Measurements from ENCODE around the gene PLXDC2.
"Not testable (repeated sequence)": the region's sequence is repeated elsewhere in the genome, so short reads cannot be mapped to it uniquely, and the experiment has no call there.

Gene PLXDC2

GRCh38 chr10:20191392-20191791 lies 375.2 kb downstream of the PLXDC2 start:
- DNase-seq (ENCODE audit: low read depth in 2 of 2) = not testable (repeated sequence)

DNA sequence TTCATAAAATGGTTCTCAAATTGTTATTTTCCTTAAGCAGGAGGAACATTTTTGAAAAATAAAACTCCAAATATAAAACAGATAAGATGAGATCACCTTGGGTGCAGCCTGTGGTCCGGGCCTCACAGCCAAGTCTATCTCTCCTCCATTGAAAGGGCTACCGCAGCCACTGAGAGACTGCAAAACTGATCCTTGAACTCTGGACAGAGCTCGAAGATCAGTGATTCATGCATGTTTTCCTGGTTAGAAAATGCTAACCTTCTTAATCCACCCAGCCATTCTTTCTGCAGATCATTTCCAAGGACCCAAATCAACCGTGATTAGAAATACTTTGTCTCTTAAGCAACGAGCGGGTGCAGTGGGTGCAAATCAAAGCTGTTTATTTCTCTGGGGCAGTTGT lies 378.8 kb downstream of the PLXDC2 start:
- DNase-seq (ENCODE audit: low read depth in 2 of 2) = no peak

GRCh38 chr10:20200758-20201157 lies 384.5 kb downstream of the PLXDC2 start:
- DNase-seq (ENCODE audit: low read depth in 2 of 2) = no peak

GRCh38 chr10:20202337-20202736 lies 386.1 kb downstream of the PLXDC2 start:
- no peak for DNase-seq (ENCODE audit: low read depth in 2 of 2)

DNA sequence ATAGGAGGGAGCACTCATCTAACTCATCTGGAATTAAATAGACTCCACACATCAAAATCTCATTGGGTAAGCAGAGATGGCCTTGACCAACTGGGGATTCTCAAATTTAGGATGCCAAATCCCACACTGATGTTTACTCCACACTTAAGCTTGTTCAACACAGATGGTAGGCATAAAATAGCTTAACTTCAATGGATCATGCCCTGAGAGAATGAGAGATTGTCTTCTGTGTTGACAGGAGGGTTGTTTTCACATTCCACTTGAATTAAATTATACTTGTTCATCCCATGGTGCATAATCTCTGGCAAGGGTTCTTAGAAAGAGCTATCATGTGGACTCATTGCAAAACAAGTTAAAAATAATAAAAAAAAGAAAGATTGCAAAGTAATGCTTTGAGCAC lies 391.4 kb downstream of the PLXDC2 start:
- DNase-seq (ENCODE audit: low read depth in 2 of 2) = no peak

GRCh38 chr10:20209098-20209497 lies 392.9 kb downstream of the PLXDC2 start:
- not testable (repeated sequence) for DNase-seq (ENCODE audit: low read depth in 2 of 2)

DNA sequence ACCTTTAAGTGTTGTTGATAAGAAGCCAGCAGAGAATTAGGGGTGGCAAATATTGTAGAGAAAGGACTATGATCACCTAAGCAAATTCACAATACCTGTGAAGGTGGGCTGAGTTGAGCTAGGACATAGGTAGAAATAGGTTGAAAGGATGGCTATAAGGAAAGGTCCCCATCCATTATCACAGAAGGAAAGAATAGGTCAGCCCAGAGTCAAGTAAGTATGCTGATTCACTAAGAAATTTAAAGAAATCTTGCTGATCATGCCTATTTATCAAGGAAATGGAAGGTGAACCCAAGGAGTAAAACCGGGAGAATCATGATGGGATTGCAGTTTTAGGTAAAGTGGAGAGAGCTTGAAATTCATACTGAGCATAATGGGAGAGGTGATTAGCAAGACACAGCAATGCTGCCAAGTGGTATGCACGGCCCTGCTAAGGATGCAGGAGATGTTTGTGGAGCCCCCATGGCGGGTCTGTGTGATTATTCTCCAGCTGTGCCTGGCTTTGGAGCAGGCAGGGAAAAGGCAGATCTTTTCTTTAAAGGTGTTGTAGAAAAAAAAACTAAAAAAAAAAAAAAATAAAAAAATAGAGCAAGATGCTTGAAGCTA lies 399.4 kb downstream of the PLXDC2 start:
- no peak for DNase-seq (ENCODE audit: low read depth in 2 of 2)

DNA sequence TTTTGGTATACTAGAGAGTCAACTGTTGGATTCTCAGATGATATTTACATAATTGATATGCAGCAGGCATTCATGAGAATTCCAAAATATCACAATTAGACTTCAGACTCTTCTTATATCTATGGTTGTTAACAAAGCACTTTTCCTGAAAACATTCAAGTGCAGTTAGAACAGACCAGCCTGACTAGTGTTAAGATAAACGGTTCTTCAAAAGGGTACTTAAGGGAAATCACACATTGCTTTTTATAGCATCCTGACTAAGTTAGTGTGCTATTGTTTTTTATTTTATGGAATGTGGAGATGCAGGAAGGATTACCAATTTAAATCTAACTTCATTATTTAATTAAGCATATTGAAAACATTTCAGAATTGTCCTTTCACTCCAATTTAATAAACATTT lies 405.1 kb downstream of the PLXDC2 start:
- no peak for DNase-seq (ENCODE audit: low read depth in 2 of 2)

GRCh38 chr10:20228729-20229128 lies 412.5 kb downstream of the PLXDC2 start:
- DNase-seq (ENCODE audit: low read depth in 2 of 2) = no peak

DNA sequence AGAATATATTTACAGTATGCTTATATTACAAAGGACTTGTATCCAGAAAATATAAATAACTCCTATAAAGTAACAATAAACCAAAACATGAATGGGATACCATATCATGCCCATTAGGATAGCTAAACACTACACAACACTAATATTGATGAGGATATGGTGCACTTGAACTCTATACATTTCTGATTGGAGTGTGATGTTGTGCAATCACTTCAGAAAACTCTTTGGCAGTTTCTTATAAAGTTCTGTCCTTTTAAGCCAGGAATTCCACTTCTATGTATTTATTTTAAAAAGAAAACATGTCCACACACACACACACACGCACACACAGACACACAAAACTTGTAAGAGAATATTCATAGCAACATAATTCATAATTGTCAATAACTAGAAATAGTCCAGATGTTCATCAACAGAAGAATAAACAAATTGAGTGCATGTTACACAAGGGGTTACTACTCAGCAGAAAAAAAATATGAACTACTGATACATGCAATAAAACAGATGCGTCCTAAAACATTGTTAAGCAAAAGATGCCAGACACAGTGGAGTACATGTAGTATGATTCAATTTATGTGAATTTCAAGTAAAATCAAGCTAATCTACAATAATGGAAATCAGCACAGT lies 416.0 kb downstream of the PLXDC2 start:
- no peak for DNase-seq (ENCODE audit: low read depth in 2 of 2)

- no peak for DNase-seq (ENCODE audit: low read depth in 2 of 2)
Observed at GRCh38 chr10:20233423-20233822, 417.2 kb downstream of the PLXDC2 start.

- no peak for DNase-seq (ENCODE audit: low read depth in 2 of 2)
Observed at GRCh38 chr10:20234579-20234978, 418.3 kb downstream of the PLXDC2 start.

DNA sequence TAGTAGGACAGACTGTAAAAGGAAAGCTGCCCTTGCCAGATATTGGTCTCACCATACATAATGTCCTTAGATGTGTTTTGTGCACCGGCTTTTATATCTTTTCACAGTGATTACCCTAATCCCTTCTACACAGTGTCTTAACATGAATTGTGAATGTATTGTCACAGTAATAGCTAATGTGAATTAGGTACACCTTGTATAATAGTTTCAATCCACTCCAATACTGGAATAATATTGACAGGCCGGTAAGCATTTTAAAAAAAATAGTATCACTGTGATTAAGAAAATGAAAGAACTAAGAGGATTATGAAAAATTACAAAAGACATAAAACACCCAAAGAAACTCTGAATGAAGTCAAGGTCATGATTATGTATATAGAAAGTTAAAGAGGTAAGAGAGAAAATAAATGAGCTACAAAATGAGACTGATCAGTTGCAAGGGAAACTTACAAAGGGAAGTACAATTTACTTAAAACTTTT lies 420.9 kb downstream of the PLXDC2 start:
- DNase-seq (ENCODE audit: low read depth in 2 of 2) = no peak

DNA sequence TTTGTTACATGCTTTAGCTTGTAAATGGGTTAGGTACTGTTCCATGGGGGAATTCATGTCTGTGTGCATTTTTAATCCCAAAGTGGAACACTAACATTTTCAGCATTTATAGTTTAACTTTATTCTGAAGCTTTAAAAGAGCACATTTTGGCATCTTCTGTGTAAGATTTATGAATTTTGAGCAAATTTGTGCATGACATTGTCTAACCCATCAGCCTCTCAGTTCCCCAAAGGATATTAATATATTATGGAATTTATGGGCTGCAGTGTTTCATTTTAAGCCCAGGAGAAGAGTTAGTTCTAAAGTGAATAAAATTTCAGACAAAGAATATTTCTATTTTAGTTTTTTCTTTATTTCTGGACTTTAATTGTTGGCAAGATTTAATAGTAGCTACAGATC lies 421.4 kb downstream of the PLXDC2 start:
- DNase-seq (ENCODE audit: low read depth in 2 of 2) = no peak

DNA sequence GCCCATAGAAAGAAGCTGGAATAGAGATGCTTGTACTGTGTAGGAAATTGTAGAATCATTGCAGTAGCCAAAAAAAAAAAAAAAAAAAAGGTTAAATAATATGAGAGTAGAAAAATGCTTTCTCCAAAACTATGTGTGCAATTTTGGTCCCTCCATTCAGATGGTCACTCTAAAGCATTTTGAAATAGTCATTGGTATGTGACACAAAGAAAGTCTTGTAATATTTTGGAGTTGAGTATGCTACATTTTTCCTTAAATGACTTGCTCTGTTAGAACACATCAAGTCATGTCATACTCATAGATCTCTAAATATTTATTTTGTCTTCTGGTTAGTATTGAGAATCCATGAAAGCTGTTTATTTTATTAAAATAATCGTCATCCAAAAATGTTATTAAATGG lies 424.4 kb downstream of the PLXDC2 start:
- DNase-seq (ENCODE audit: low read depth in 2 of 2) = no peak

DNA sequence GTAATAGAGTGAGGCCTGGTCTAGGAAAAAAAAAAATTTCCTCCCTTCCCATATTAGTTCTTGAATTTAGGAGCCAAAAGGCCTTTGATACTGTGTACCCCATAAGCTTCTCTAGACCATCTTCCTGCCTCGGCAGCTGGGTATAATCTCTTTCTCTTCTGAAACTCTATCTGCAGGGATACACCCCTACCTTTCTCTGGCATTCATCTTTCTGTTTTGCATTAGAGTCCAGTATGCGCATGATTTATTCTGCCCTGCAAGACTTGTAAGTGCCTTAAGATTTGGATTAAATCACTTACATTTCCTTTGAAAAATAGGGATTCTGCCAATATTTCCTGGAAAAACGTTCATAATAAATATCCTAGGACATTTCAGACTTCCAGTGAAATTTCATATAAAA lies 431.2 kb downstream of the PLXDC2 start:
- no peak for DNase-seq (ENCODE audit: low read depth in 2 of 2)

DNA sequence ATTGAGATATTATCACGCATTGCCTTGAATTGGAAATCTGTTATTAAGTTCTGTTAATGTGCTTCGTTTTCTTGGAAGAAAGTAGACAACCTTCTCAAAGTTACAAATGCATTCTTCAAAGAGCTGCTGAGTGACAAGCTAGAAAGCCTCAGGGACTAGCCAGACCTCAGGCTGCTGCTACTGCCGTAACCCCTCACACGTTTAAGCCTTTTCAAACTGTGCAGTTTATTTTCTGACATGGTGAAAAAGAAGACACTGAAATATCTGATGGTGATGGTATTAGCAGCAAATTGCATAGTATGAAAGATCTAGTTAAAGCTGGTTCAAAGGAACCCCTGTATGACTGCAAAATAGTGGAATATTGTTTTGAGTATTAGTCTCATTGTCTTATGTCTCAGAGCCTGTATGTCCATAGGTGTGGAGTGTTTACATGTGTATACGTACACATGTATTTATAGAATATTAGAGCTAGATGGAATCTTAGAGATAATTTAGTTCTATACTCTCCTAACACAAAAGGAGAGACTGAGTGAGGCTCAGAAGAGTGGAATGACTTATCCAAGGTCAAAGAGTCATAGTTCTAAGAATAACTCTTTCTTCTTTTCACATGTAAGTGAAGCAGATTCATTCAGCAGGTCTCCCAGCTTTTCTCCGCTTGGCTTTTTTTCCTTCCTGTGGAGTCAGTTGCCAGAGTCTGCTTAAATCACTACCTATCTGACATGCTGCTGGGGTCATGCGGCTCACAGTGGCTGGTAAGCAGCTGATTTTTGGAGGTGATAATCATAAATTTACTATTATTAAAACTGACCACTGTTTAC lies 431.9 kb downstream of the PLXDC2 start:
- no peak for DNase-seq (ENCODE audit: low read depth in 2 of 2)

DNA sequence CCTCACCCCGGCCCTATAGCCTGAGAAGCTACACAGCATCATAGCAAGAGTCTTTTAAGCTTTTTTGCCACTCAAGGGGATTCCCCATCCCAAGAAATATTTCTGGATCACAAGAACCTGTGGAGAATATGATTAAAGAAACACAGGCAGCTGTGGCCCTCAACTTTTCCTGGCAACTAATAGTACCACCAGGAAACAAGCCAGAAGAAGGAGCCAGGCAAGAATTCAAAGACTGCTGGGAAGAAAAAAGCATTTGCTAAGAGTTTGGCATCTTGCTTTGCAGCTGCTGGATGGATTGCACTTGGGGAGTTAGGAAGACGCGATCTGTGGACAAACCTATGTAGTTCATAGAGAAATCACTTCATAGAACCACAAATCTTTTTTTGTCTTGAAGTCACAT lies 437.8 kb downstream of the PLXDC2 start:
- no peak for DNase-seq (ENCODE audit: low read depth in 2 of 2)

DNA sequence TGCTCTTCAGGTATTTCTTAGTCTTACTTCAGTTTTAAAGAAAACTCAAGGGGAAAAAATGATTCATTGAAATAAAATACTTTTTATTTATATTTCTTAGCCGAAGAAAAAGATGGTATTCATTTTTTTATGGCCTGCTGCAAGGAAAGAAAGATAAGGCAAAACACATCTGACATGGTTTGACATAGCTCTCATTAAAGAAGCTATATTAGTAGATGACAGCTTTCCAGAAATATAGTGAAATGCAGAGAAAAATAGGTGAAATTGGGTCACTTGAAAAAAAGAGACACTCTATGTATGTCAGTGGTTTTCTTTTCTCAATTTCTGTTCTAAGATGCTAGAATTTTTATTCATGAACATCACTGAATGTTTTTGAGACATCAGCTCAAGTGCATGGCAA lies 438.3 kb downstream of the PLXDC2 start:
- no peak for DNase-seq (ENCODE audit: low read depth in 2 of 2)

GRCh38 chr10:20256969-20257368 lies 440.7 kb downstream of the PLXDC2 start:
- no peak for DNase-seq (ENCODE audit: low read depth in 2 of 2)

GRCh38 chr10:20257422-20257821 lies 441.2 kb downstream of the PLXDC2 start:
- no peak for DNase-seq (ENCODE audit: low read depth in 2 of 2)

DNA sequence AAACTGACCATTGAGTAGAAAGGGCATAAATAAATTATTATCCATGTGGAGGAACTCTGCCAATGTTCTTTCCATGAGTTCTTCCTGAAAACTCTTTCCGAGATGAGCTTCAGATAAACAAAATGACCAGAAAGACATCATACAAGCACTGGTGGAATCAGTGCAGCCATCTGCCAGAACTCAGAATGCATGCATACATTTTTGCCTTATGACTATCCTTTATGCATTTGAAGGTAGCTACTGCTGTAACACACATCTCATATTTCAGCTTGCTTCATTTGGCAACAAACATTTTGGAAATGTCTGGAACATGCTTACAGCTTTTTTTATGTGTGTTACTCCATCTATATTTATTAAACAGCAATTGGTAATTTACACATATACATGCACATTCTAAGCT lies 448.9 kb downstream of the PLXDC2 start:
- DNase-seq (ENCODE audit: low read depth in 2 of 2) = no peak

DNA sequence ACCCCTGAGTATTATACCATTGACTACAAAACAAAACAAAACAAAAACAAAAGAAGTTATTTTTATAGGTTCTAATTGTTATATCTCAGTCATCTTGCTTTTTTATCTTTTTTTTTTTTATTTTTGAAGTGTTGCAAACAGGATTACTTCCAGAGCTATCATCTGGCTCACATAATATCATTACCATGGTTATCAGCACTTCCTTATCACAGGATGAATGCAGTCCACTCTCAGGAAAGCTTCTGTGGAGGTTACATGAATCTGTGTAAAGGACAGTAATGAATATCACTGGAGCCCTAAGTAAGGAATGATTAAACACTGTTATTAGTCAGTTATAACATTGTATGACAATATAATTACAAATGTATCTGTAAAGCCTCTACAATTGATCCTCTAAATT lies 451.5 kb downstream of the PLXDC2 start:
- DNase-seq (ENCODE audit: low read depth in 2 of 2) = no peak

Measured in stimulated activated CD8-positive, alpha-beta memory T cell treated with anti-CD3 and anti-CD28 coated beads, Interleukin-2, amount 100 ng/mL, for 48 hours (primary cell).